Mononuclear cell (primary cell): ENCODE measurements around the gene ELMOD3. TPM values are rescaled to one million over a fixed set of nuclear protein-coding genes. Genes with fewer than 3 reads are reported as not detected.
"Not testable (repeated sequence)": the region's sequence is repeated elsewhere in the genome, so short reads cannot be mapped to it uniquely, and the experiment has no call there.

Source experiments
- H3K27me3 ChIP-seq: 2 replicates; pipeline ENCODE4 v1.6.0; 2011; ENCODE audit warnings: low read length, control low read depth; ENCODE audit not compliant: insufficient read depth
- H3K4me1 ChIP-seq: 2 replicates; pipeline ENCODE4 v1.5.1; 2011; ENCODE audit warnings: mild to moderate bottlenecking, low read length, control low read depth; ENCODE audit not compliant: insufficient read depth
- H3K4me3 ChIP-seq: 2 replicates; pipeline ENCODE4 v1.5.1; 2011; ENCODE audit warnings: mild to moderate bottlenecking, low read length, moderate library complexity
- H3K9me3 ChIP-seq: 2 replicates; pipeline ENCODE4 v1.5.1; 2011; ENCODE audit warnings: low read depth, mild to moderate bottlenecking, control low read depth, low read length
- total RNA-seq: library from RNA; depleted of rRNA; stranded (reverse); fragments of >200 nt; gene quantifications from one replicate; pipeline ENCODE4 v1.2.3, GENCODE V29; 2012

ELMOD3 gene
- total RNA-seq, 1 donor: 12.8 TPM

DNA sequence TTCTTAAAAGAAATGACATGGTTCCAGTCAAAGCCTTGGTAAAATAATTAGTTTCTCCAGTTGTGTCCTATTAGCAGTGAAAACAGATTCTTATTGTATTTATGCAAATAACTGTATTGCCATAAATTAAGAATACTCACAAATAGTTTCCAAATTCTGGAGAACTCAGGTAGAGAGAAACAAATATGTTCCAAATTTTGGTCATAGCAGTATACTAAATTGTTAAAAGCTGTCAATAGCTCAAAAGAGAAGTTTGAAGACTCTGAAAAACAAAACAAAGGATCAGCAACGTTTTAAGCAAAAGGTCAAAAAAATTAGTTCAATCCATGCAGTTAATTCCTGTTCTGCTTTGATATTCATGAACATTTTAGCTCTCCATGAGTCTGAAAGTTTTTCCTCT is 25.5 kb downstream of the ELMOD3 start:
- peaks cover 6% of the 10 kb centered on the region for H3K9me3 ChIP-seq
- no peaks in the 10 kb centered on the region for H3K27me3 ChIP-seq
- no peak overlapping the region for H3K4me3 ChIP-seq
- H3K4me1 ChIP-seq: no peaks in the 10 kb centered on the region

GRCh38 chr2:85383151-85383550 is 28.6 kb downstream of the ELMOD3 start:
- not testable (repeated sequence) for H3K9me3 ChIP-seq, H3K27me3 ChIP-seq

DNA sequence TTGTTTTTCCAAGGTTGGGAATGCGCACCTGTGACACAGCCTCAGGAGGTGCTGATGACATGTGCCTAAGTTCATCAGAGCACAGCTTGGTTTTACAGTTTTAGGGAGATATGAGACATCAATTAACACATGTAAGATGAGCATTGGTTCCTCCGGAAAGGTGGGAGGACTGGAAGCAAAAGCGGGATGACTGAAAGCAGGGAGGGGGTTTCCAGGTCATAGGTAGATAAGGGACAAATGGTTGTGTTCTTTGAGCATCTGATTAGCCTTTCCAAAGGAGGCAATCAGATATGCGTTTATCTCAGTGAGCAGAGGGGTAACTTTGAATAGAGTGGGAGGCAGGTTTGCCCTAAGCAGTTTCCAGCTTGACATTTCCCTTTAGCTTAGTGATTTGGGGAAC is 29.3 kb downstream of the ELMOD3 start:
- no peak overlapping the region for H3K4me3 ChIP-seq
- H3K9me3 ChIP-seq: peaks cover 6% of the 10 kb centered on the region
- H3K27me3 ChIP-seq: no peaks in the 10 kb centered on the region
- H3K4me1 ChIP-seq: no peaks in the 10 kb centered on the region

More at GRCh38 chr2:85383151-85383550, 28.6 kb downstream of the ELMOD3 start:
- H3K4me3 ChIP-seq, H3K4me1 ChIP-seq: not testable (repeated sequence)

DNA sequence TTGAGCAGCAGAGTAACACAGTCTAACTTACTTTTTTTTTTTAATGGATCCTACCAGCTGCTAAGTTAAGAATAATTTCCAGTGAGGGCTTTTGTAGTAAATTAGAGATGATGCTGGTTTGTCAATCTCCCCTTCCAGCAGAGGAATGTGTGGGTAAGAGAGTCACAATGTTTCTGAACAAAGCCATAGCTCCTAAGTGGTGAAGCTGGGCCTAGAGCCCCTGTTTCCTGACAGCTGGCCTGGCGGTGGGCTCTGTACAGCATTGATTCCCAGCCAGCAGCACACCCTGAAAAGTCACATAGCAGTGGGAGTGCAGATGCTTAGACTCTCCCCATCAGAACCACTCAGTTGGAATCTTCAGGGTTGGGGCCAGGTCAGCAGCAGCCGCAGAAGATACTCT is 31.2 kb downstream of the ELMOD3 start:
- Histone ChIP-seq H3K4me3 (no peak overlapping the region), H3K9me3 (no peaks in the 10 kb centered on the region), H3K4me1 (no peaks in the 10 kb centered on the region), H3K27me3 (no peaks in the 10 kb centered on the region)

GRCh38 chr2:85387754-85388153 is 33.2 kb downstream of the ELMOD3 start:
- Histone ChIP-seq H3K27me3 (no peaks in the 10 kb centered on the region), H3K4me3 (no peak overlapping the region), H3K9me3 (no peaks in the 10 kb centered on the region), H3K4me1 (peaks cover 12% of the 10 kb centered on the region)

GRCh38 chr2:85388878-85389538 is 34.4 kb downstream of the ELMOD3 start:
- H3K9me3 ChIP-seq: no peaks in the 10 kb centered on the region
- H3K4me1 ChIP-seq: peaks cover 17% of the 10 kb centered on the region
- no peaks in the 10 kb centered on the region for H3K27me3 ChIP-seq
- no peak overlapping the region for H3K4me3 ChIP-seq

DNA sequence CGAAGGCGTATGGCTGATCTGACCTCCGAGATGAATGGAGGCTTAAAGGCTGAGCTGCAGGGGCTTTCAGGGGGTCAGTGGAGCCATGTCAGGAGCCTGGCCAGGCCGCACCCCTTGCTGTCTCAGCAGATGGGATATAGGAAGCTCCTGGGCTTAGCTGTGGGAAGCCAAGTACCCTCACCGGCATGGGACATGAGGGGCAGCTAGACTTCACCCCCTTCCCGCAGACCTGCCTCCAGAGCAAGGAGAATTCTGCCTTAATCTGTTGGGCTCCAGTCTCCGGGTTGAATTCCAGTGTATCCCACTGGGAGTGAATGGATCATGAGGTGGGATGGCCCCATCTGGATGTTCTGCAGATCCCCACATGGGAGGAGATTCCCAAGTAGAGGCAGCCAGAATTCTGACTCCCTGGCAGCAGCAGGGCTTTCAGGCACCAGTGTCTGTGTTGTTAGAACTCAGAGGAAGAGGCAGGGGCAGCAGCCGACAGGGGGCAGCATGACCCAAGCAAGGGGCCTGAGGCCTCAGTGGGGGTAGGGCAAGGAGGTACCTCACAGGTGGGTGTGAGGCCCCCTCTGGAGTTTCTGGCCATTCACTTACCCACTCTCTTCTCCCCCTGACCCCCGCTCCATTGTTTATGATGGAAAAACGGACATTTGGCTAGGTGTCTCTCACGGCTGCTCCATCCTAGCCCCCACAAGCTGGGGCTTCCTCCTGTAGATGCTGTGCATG is 36.5 kb downstream of the ELMOD3 start:
- no peak overlapping the region for H3K4me3 ChIP-seq
- no peaks in the 10 kb centered on the region for H3K27me3 ChIP-seq
- peaks cover 17% of the 10 kb centered on the region for H3K4me1 ChIP-seq
- H3K9me3 ChIP-seq: no peaks in the 10 kb centered on the region

- no peaks in the 10 kb centered on the region for H3K9me3 ChIP-seq
- no peak overlapping the region for H3K4me3 ChIP-seq
- H3K27me3 ChIP-seq: no peaks in the 10 kb centered on the region
- H3K4me1 ChIP-seq: peaks cover 17% of the 10 kb centered on the region
Measured at GRCh38 chr2:85393836-85394235, 39.3 kb downstream of the ELMOD3 start.

GRCh38 chr2:85394261-85394681 is 39.7 kb downstream of the ELMOD3 start:
- H3K4me3 ChIP-seq: no peak overlapping the region
- peaks cover 17% of the 10 kb centered on the region for H3K4me1 ChIP-seq
- no peaks in the 10 kb centered on the region for H3K27me3 ChIP-seq
- H3K9me3 ChIP-seq: no peaks in the 10 kb centered on the region

DNA sequence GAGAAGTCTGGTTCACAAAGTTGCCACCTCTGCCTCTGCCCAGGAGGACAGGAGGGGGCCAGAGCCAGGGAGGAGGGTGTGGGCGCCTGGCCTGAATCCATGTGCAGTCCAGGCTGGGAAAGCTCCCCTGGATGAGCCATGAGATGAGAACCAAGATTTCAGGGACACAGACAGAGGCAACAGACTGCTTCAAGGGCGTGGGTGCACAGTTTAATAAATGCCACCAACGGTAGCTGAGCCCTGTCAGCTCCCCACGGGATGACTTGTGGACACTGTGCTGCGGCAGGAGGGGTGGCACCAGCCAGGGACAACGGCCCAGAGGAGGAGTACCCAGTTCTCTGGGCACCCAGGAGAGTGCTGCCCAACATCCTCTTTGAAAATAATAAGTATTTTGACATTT is 40.4 kb downstream of the ELMOD3 start:
- Histone ChIP-seq H3K27me3 (no peaks in the 10 kb centered on the region), H3K4me3 (no peak overlapping the region), H3K4me1 (peaks cover 17% of the 10 kb centered on the region), H3K9me3 (no peaks in the 10 kb centered on the region)

GRCh38 chr2:85395912-85396475 is 41.4 kb downstream of the ELMOD3 start:
- Histone ChIP-seq H3K4me3 (no peak overlapping the region), H3K9me3 (no peaks in the 10 kb centered on the region), H3K27me3 (no peaks in the 10 kb centered on the region), H3K4me1 (peaks cover 17% of the 10 kb centered on the region)

GRCh38 chr2:85396531-85397470 is 42.2 kb downstream of the ELMOD3 start:
- Histone ChIP-seq H3K4me1 (peaks cover 14% of the 10 kb centered on the region), H3K9me3 (no peaks in the 10 kb centered on the region), H3K27me3 (no peaks in the 10 kb centered on the region), H3K4me3 (no peak overlapping the region)

- H3K9me3 ChIP-seq: no peaks in the 10 kb centered on the region
- peaks cover 14% of the 10 kb centered on the region for H3K4me1 ChIP-seq
- no peak overlapping the region for H3K4me3 ChIP-seq
- no peaks in the 10 kb centered on the region for H3K27me3 ChIP-seq
Measured at GRCh38 chr2:85397925-85398331, 43.4 kb downstream of the ELMOD3 start.

- H3K4me1 ChIP-seq: peaks cover 17% of the 10 kb centered on the region
- H3K4me3 ChIP-seq: no peak overlapping the region
- H3K27me3 ChIP-seq: no peaks in the 10 kb centered on the region
- no peaks in the 10 kb centered on the region for H3K9me3 ChIP-seq
Measured at GRCh38 chr2:85398426-85399182, 44.0 kb downstream of the ELMOD3 start.
